ENCODE results near the gene SPRR2G. TPM values are rescaled to one million over a fixed set of nuclear protein-coding genes. Genes with fewer than 3 reads are reported as not detected.
"Not testable (repeated sequence)": the region's sequence is repeated elsewhere in the genome, so short reads cannot be mapped to it uniquely, and the experiment has no call there.

The SPRR2G gene
- total RNA-seq, 2 experiments from 2014 or later, result not detected

GRCh38 chr1:153120945-153121344 is 29.7 kb downstream of the SPRR2G start:
- no peaks in the 10 kb centered on the region for H3K36me3 Mint-ChIP-seq (ENCODE audit: low read depth)
- peaks cover 4% of the 10 kb centered on the region for H3K9me3 Mint-ChIP-seq
- Histone ChIP-seq H3K27me3 (ENCODE audit: control insufficient read depth in 1 of 2, insufficient read depth in 2 of 2, low read length in 2 of 2) (peaks cover 8 to 12% of the 10 kb centered on the region in 2 experiments), H3K4me1 (ENCODE audit: insufficient read depth, low read length) (no peaks in the 10 kb centered on the region), H3K27ac (ENCODE audit: low read depth in 1 of 2, low read length in 2 of 2) (no peak overlapping the region), H3K36me3 (ENCODE audit: insufficient read depth, low read length) (no peaks in the 10 kb centered on the region), H3K4me3 (ENCODE audit: low read length) (no peak overlapping the region), H3K9me3 (ENCODE audit: control insufficient read depth in 1 of 2, insufficient read depth in 1 of 2, low read length in 2 of 2) (peaks cover 4 to 6% of the 10 kb centered on the region in 2 experiments)
- H3K4me1 Mint-ChIP-seq (ENCODE audit: low read depth), result no peaks in the 10 kb centered on the region
- no peak overlapping the region for H3K27ac Mint-ChIP-seq
- DNase-seq, result no peak
- ATAC-seq (ENCODE audit: poor library complexity), result no peak
- ChIA-PET POLR2A (no interaction called here), CTCF (no interaction called here)
- intact Hi-C loops (cut with DNase I, micrococcal nuclease), result no loop called here
- TF ChIP-seq CTCF (IDR thresholded peaks at IDR 0.05), result no peak
- H3K4me3 Mint-ChIP-seq, result no peak overlapping the region
- H3K27me3 Mint-ChIP-seq, result peaks cover 25% of the 10 kb centered on the region

GRCh38 chr1:153119491-153119971 is 31.2 kb downstream of the SPRR2G start:
- CTCF ChIA-PET, result no interaction called here
- ATAC-seq (ENCODE audit: poor library complexity) (no peak), DNase-seq (no peak)
- TF ChIP-seq CTCF (IDR thresholded peaks at IDR 0.05), result no peak
- POLR2A ChIA-PET, result no interaction called here
- H3K9me3 ChIP-seq (ENCODE audit: control insufficient read depth in 1 of 2, insufficient read depth in 1 of 2, low read length in 2 of 2), result peaks cover 1 to 4% of the 10 kb centered on the region in 2 experiments
- Mint-ChIP-seq H3K27ac (no peak overlapping the region), H3K4me1 (ENCODE audit: low read depth) (no peaks in the 10 kb centered on the region), H3K36me3 (ENCODE audit: low read depth) (no peaks in the 10 kb centered on the region), H3K9me3 (peaks cover 2% of the 10 kb centered on the region), H3K4me3 (no peak overlapping the region), H3K27me3 (peaks cover 37% of the 10 kb centered on the region)
- H3K27me3 ChIP-seq (ENCODE audit: control insufficient read depth in 1 of 2, insufficient read depth in 2 of 2, low read length in 2 of 2), result peaks cover 8 to 12% of the 10 kb centered on the region in 2 experiments
- no peaks in the 10 kb centered on the region for H3K36me3 ChIP-seq (ENCODE audit: insufficient read depth, low read length)
- no peak overlapping the region for H3K27ac ChIP-seq (ENCODE audit: low read depth in 1 of 2, low read length in 2 of 2)
- intact Hi-C loops (cut with DNase I, micrococcal nuclease), result no loop called here
- no peak overlapping the region for H3K4me3 ChIP-seq (ENCODE audit: low read length)
- H3K4me1 ChIP-seq (ENCODE audit: insufficient read depth, low read length), result no peaks in the 10 kb centered on the region

GRCh38 chr1:153115264-153115663 is 35.4 kb downstream of the SPRR2G start:
- H3K4me1 Mint-ChIP-seq (ENCODE audit: low read depth); POLR2A ChIA-PET: not testable (repeated sequence)

GRCh38 chr1:153113416-153113815 is 37.3 kb downstream of the SPRR2G start, which contains the start of gene SPRR2F:
Gene SPRR2F, minus strand, starts transcription at chr1:153113516. Its CDS starts 783 bp downstream, at chr1:153112733.
- DNase-seq, result no peak
- no peaks in the 10 kb centered on the region for H3K9me3 Mint-ChIP-seq
- H3K27me3 ChIP-seq (ENCODE audit: control insufficient read depth in 1 of 2, insufficient read depth in 2 of 2, low read length in 2 of 2), result peaks cover 3 to 6% of the 10 kb centered on the region in 2 experiments
- H3K4me3 ChIP-seq (ENCODE audit: low read length), result no peak within 1 kb of the TSS
- no peaks in the 10 kb centered on the region for H3K36me3 ChIP-seq (ENCODE audit: insufficient read depth, low read length)
- POLR2A ChIA-PET, result no interaction called here
- no peak within 1 kb of the TSS for H3K27ac Mint-ChIP-seq
- peaks cover 26% of the 10 kb centered on the region for H3K27me3 Mint-ChIP-seq
- H3K4me1 ChIP-seq (ENCODE audit: insufficient read depth, low read length), result no peaks in the 10 kb centered on the region
- H3K9me3 ChIP-seq (ENCODE audit: control insufficient read depth in 1 of 2, insufficient read depth in 1 of 2, low read length in 2 of 2), result no peaks in the 10 kb centered on the region
- no peaks in the 10 kb centered on the region for H3K36me3 Mint-ChIP-seq (ENCODE audit: low read depth)
- ATAC-seq (ENCODE audit: poor library complexity), result no peak
- no peak within 1 kb of the TSS for H3K4me3 Mint-ChIP-seq
- intact Hi-C loops (cut with DNase I, micrococcal nuclease), result no loop called here
- TF ChIP-seq CTCF (IDR thresholded peaks at IDR 0.05), result no peak
- CTCF ChIA-PET, result no interaction called here
- H3K4me1 Mint-ChIP-seq (ENCODE audit: low read depth), result no peaks in the 10 kb centered on the region
- H3K27ac ChIP-seq (ENCODE audit: low read depth in 1 of 2, low read length in 2 of 2), result no peak within 1 kb of the TSS

More at GRCh38 chr1:153115264-153115663, 35.4 kb downstream of the SPRR2G start:
- DNase-seq; H3K4me3 ChIP-seq (ENCODE audit: low read length); H3K27ac ChIP-seq (ENCODE audit: low read depth in 1 of 2, low read length in 2 of 2); H3K9me3 Mint-ChIP-seq; CTCF ChIA-PET; ATAC-seq (ENCODE audit: poor library complexity); H3K36me3 ChIP-seq (ENCODE audit: insufficient read depth, low read length); H3K4me1 ChIP-seq (ENCODE audit: insufficient read depth, low read length); H3K9me3 ChIP-seq (ENCODE audit: control insufficient read depth in 1 of 2, insufficient read depth in 1 of 2, low read length in 2 of 2); H3K27ac Mint-ChIP-seq; H3K4me3 Mint-ChIP-seq; intact Hi-C loops (cut with DNase I, micrococcal nuclease); H3K36me3 Mint-ChIP-seq (ENCODE audit: low read depth): not testable (repeated sequence)
- H3K27me3 Mint-ChIP-seq, result peaks cover 35% of the 10 kb centered on the region
- peaks cover 7 to 12% of the 10 kb centered on the region in 2 experiments for H3K27me3 ChIP-seq (ENCODE audit: control insufficient read depth in 1 of 2, insufficient read depth in 2 of 2, low read length in 2 of 2)

- peaks cover 21% of the 10 kb centered on the region for H3K27me3 Mint-ChIP-seq
- H3K4me1 Mint-ChIP-seq (ENCODE audit: low read depth); H3K9me3 Mint-ChIP-seq; H3K9me3 ChIP-seq (ENCODE audit: control insufficient read depth in 1 of 2, insufficient read depth in 1 of 2, low read length in 2 of 2); H3K4me1 ChIP-seq (ENCODE audit: insufficient read depth, low read length); CTCF ChIA-PET; H3K27ac ChIP-seq (ENCODE audit: low read depth in 1 of 2, low read length in 2 of 2); H3K4me3 Mint-ChIP-seq; H3K36me3 Mint-ChIP-seq (ENCODE audit: low read depth); H3K36me3 ChIP-seq (ENCODE audit: insufficient read depth, low read length); H3K4me3 ChIP-seq (ENCODE audit: low read length); H3K27me3 ChIP-seq (ENCODE audit: control insufficient read depth in 1 of 2, insufficient read depth in 2 of 2, low read length in 2 of 2); ATAC-seq (ENCODE audit: poor library complexity); intact Hi-C loops (cut with DNase I, micrococcal nuclease); DNase-seq; H3K27ac Mint-ChIP-seq; POLR2A ChIA-PET: not testable (repeated sequence)
Measured at GRCh38 chr1:153112454-153112853, 38.2 kb downstream of the SPRR2G start.

Measured in CD4-positive, alpha-beta T cell (primary cell).